GM23338 (cell line): ENCODE results near the gene SMIM7.

Experiments used
- CREB1 ChIP-seq: fragments of 250-450 bp; sonication (Bioruptor Pico); IDR thresholded peaks from 2 replicates; pipeline ENCODE4 v1.5.0; 2020; ENCODE audit warnings: low read depth, mild to moderate bottlenecking, moderate library complexity
- EZH2 ChIP-seq: fragments of 200-600 bp; sonication (generic); IDR thresholded peaks from one replicate; pipeline ENCODE4 v1.8.0; 2017; ENCODE audit warnings: antibody characterized with exemption, mild to moderate bottlenecking, low read depth; ENCODE audit not compliant: unreplicated experiment
- EZH2phosphoT487 ChIP-seq: fragments of 200-600 bp; sonication (generic); IDR thresholded peaks from one replicate; pipeline ENCODE4 v1.8.1; 2018; ENCODE audit warnings: antibody characterized with exemption; ENCODE audit not compliant: unreplicated experiment
- JUNB ChIP-seq: IDR thresholded peaks from one replicate; pipeline ENCODE4 v1.6.1; 2016; ENCODE audit warnings: antibody characterized with exemption; ENCODE audit not compliant: unreplicated experiment
- NANOG ChIP-seq: IDR thresholded peaks from 2 replicates; pipeline ENCODE4 v1.6.1; 2016; ENCODE audit warnings: antibody characterized with exemption, borderline replicate concordance
- POLR2AphosphoS5 ChIP-seq: IDR thresholded peaks from 2 replicates; pipeline ENCODE4 v1.6.1; 2016; ENCODE audit warnings: antibody characterized with exemption, low read depth
- REST ChIP-seq: IDR thresholded peaks from one replicate; pipeline ENCODE4 v1.6.1; 2018; ENCODE audit warnings: antibody characterized with exemption; ENCODE audit not compliant: unreplicated experiment
- ZNF114 ChIP-seq: fragments of 250-450 bp; sonication (Bioruptor Pico); IDR thresholded peaks from 2 replicates; pipeline ENCODE4 v1.5.0; 2020; ENCODE audit warnings: mild to moderate bottlenecking, moderate library complexity
- ZNF331 ChIP-seq: fragments of 250-450 bp; sonication (Bioruptor Pico); IDR thresholded peaks from 2 replicates; pipeline ENCODE4 v1.5.0; 2020; ENCODE audit warnings: low read depth, mild to moderate bottlenecking, moderate library complexity
- TF ChIP-seq, protein P1 (sequence below), 2 experiments: fragments of 200-600 bp in 1 of 2; sonication (generic) in 1 of 2; conservative IDR thresholded peaks; 2 replicates each; pipeline versions ENCODE4 v1.5.1 to v1.6.1; 2016 to 2017; ENCODE audit warnings: antibody characterized with exemption in 2 of 2, low read depth in 2 of 2, mild to moderate bottlenecking in 2 of 2, moderate library complexity in 1 of 2
- TF ChIP-seq, protein P2 (sequence below): fragments of 250-450 bp; sonication (Bioruptor Pico); IDR thresholded peaks from 2 replicates; pipeline ENCODE4 v1.5.0; 2020; ENCODE audit warnings: mild to moderate bottlenecking, moderate library complexity

DNA sequence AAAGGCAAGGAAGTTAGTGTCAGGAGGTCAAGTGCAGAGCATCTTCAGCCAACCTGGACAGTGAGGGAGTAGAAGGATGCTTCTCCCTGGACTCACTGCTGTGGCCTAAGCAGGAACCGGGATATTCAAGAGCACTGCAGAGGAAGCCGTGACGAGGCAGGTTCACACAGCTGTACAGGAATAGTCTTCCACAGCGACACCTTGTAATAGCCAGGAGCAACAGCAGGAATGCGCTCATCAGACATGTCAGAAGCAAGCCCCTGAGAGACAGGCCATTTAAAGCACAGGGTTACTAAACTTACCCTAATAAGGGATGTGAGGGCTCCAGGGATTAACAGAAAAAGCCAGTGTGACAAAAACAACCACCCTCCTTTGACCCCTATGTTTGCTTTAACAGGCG is 28.5 kb downstream of the SMIM7 start:
- TF ChIP-seq, protein P1, sequence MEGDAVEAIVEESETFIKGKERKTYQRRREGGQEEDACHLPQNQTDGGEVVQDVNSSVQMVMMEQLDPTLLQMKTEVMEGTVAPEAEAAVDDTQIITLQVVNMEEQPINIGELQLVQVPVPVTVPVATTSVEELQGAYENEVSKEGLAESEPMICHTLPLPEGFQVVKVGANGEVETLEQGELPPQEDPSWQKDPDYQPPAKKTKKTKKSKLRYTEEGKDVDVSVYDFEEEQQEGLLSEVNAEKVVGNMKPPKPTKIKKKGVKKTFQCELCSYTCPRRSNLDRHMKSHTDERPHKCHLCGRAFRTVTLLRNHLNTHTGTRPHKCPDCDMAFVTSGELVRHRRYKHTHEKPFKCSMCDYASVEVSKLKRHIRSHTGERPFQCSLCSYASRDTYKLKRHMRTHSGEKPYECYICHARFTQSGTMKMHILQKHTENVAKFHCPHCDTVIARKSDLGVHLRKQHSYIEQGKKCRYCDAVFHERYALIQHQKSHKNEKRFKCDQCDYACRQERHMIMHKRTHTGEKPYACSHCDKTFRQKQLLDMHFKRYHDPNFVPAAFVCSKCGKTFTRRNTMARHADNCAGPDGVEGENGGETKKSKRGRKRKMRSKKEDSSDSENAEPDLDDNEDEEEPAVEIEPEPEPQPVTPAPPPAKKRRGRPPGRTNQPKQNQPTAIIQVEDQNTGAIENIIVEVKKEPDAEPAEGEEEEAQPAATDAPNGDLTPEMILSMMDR (conservative IDR thresholded peaks at IDR 0.05; ENCODE audit: low read depth in 2 of 2), result no peak
- no peak for TF ChIP-seq EZH2
- no peak for TF ChIP-seq POLR2AphosphoS5
- no peak for TF ChIP-seq REST
- no peak for TF ChIP-seq ZNF114
- no peak for TF ChIP-seq EZH2phosphoT487
- no peak for TF ChIP-seq CREB1 (CRISPR knock-in tag)
- TF ChIP-seq NANOG, result no peak
- TF ChIP-seq JUNB, result no peak
- TF ChIP-seq, protein P2, sequence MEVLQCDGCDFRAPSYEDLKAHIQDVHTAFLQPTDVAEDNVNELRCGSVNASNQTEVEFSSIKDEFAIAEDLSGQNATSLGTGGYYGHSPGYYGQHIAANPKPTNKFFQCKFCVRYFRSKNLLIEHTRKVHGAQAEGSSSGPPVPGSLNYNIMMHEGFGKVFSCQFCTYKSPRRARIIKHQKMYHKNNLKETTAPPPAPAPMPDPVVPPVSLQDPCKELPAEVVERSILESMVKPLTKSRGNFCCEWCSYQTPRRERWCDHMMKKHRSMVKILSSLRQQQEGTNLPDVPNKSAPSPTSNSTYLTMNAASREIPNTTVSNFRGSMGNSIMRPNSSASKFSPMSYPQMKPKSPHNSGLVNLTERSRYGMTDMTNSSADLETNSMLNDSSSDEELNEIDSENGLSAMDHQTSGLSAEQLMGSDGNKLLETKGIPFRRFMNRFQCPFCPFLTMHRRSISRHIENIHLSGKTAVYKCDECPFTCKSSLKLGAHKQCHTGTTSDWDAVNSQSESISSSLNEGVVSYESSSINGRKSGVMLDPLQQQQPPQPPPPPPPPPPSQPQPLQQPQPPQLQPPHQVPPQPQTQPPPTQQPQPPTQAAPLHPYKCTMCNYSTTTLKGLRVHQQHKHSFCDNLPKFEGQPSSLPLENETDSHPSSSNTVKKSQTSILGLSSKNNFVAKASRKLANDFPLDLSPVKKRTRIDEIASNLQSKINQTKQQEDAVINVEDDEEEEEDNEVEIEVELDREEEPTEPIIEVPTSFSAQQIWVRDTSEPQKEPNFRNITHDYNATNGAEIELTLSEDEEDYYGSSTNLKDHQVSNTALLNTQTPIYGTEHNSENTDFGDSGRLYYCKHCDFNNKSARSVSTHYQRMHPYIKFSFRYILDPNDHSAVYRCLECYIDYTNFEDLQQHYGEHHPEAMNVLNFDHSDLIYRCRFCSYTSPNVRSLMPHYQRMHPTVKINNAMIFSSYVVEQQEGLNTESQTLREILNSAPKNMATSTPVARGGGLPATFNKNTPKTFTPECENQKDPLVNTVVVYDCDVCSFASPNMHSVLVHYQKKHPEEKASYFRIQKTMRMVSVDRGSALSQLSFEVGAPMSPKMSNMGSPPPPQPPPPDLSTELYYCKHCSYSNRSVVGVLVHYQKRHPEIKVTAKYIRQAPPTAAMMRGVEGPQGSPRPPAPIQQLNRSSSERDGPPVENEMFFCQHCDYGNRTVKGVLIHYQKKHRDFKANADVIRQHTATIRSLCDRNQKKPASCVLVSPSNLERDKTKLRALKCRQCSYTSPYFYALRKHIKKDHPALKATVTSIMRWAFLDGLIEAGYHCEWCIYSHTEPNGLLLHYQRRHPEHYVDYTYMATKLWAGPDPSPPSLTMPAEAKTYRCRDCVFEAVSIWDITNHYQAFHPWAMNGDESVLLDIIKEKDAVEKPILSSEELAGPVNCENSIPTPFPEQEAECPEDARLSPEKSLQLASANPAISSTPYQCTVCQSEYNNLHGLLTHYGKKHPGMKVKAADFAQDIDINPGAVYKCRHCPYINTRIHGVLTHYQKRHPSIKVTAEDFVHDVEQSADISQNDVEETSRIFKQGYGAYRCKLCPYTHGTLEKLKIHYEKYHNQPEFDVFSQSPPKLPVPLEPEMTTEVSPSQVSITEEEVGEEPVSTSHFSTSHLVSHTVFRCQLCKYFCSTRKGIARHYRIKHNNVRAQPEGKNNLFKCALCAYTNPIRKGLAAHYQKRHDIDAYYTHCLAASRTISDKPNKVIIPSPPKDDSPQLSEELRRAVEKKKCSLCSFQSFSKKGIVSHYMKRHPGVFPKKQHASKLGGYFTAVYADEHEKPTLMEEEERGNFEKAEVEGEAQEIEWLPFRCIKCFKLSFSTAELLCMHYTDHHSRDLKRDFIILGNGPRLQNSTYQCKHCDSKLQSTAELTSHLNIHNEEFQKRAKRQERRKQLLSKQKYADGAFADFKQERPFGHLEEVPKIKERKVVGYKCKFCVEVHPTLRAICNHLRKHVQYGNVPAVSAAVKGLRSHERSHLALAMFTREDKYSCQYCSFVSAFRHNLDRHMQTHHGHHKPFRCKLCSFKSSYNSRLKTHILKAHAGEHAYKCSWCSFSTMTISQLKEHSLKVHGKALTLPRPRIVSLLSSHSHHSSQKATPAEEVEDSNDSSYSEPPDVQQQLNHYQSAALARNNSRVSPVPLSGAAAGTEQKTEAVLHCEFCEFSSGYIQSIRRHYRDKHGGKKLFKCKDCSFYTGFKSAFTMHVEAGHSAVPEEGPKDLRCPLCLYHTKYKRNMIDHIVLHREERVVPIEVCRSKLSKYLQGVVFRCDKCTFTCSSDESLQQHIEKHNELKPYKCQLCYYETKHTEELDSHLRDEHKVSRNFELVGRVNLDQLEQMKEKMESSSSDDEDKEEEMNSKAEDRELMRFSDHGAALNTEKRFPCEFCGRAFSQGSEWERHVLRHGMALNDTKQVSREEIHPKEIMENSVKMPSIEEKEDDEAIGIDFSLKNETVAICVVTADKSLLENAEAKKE (CRISPR knock-in tag), result no peak
- no peak for TF ChIP-seq ZNF331
